Measurements from ENCODE around the gene NCOA5. TPM values are rescaled to one million over a fixed set of nuclear protein-coding genes. Genes with fewer than 3 reads are reported as not detected.

NCOA5 gene
- total RNA-seq, 4 donors from 2014 or later: 17.4 to 36.8 (median 29.9) TPM

DNA sequence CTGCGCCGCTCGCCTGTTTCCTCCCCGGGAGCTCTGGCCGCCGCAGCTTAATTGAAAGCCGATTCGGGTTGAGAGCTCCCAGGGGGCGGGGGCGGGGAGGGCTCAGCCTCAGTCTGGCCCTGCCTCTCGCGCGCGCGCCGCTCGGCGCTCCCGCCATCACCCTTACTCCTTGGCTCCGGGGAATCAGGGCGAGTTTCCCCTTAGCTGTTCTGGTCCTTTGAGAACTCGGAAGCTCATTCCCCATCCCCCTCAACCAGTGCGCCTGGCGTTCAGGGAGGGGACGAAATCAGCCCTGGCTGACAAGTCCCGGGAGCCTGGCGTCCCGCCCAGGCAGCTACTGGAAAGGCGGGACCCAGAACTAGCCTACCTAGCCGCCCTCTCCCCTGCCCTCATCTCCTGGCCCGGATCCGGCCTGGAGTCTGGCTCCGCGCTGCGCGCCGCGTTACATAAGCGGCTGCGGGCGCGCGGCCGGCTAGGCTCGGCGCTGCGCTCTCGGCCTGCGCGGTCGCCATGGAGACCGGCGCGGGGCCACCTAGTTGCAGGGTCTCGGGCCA is 58.0 kb downstream of the NCOA5 start:
- Histone ChIP-seq H3K27ac (replicated peaks in 1 of 4) (no peak overlapping the region), H3K27me3 (peaks cover 0 to 100% (median 55%) of the 10 kb centered on the region in 4 donors), H3K36me3 (no peaks in the 10 kb centered on the region), H3K4me3 (peak overlapping the region in 2 of 4 donors; percentile 18 to 20), H3K4me1 (peaks cover 4 to 18% (median 12%) of the 10 kb centered on the region in 4 donors), H3K9me3 (no peaks in the 10 kb centered on the region)
- intact Hi-C loops (cut with DNase I): no loop called here
- no peak for DNase-seq (ENCODE audit: extremely low spot score)
- WGBS: 2% methylated on average over 22 of the region's 55 CpGs
- TF ChIP-seq POLR2A (IDR thresholded peaks at IDR 0.05; ENCODE audit: low read depth) (no peak), POLR2AphosphoS5 (IDR thresholded peaks at IDR 0.05) (no peak), EP300 (IDR thresholded peaks at IDR 0.05) (no peak), CTCF (IDR thresholded peaks at IDR 0.05) (no peak)

- Histone ChIP-seq H3K9me3 (no peaks in the 10 kb centered on the region), H3K27ac (replicated peaks in 1 of 4) (no peak overlapping the region), H3K4me1 (peaks cover 4 to 18% (median 12%) of the 10 kb centered on the region in 4 donors), H3K27me3 (peaks cover 0 to 100% (median 61%) of the 10 kb centered on the region in 4 donors), H3K4me3 (no peak overlapping the region), H3K36me3 (no peaks in the 10 kb centered on the region)
- intact Hi-C loops (cut with DNase I): no loop called here
- no peak for DNase-seq (ENCODE audit: extremely low spot score)
- TF ChIP-seq EP300 (IDR thresholded peaks at IDR 0.05): no peak
- TF ChIP-seq POLR2A (IDR thresholded peaks at IDR 0.05; ENCODE audit: low read depth): no peak
- no peak for TF ChIP-seq POLR2AphosphoS5 (IDR thresholded peaks at IDR 0.05)
- TF ChIP-seq CTCF (IDR thresholded peaks at IDR 0.05): no peak
- WGBS: 4% methylated on average over 4 of the region's 11 CpGs
These were observed 58.7 kb downstream of the NCOA5 start for GRCh38 chr20:46031014-46031569.

GRCh38 chr20:46030284-46031013 is 59.3 kb downstream of the NCOA5 start:
- 15% methylated on average over 11 of the region's 49 CpGs for WGBS
- TF ChIP-seq CTCF (IDR thresholded peaks at IDR 0.05) (no peak), POLR2AphosphoS5 (IDR thresholded peaks at IDR 0.05) (no peak), POLR2A (IDR thresholded peaks at IDR 0.05; ENCODE audit: low read depth) (no peak)
- H3K4me3 ChIP-seq: no peak overlapping the region
- H3K4me1 ChIP-seq: peaks cover 4 to 18% (median 12%) of the 10 kb centered on the region in 4 donors
- H3K27me3 ChIP-seq: peaks cover 0 to 100% (median 64%) of the 10 kb centered on the region in 4 donors
- H3K9me3 ChIP-seq: no peaks in the 10 kb centered on the region
- no peak overlapping the region for H3K27ac ChIP-seq (replicated peaks in 1 of 4)
- H3K36me3 ChIP-seq: no peaks in the 10 kb centered on the region
- DNase-seq (ENCODE audit: extremely low spot score): no peak
- intact Hi-C loops (cut with DNase I): no loop called here

GRCh38 chr20:46028772-46029371 is 60.9 kb downstream of the NCOA5 start, which contains the start of gene SLC12A5:
Gene SLC12A5 (plus strand): TSS chr20:46029215. CDS start chr20:46029345, 130 bp downstream.
- DNase-seq (ENCODE audit: extremely low spot score): no peak
- TF ChIP-seq CTCF (IDR thresholded peaks at IDR 0.05): no peak
- no peak for TF ChIP-seq POLR2AphosphoS5 (IDR thresholded peaks at IDR 0.05)
- no peak for TF ChIP-seq EP300 (IDR thresholded peaks at IDR 0.05)
- TF ChIP-seq POLR2A (IDR thresholded peaks at IDR 0.05; ENCODE audit: low read depth): no peak
- Histone ChIP-seq H3K27ac (replicated peaks in 1 of 4) (no peak within 1 kb of the TSS), H3K27me3 (peaks cover 0 to 100% (median 60%) of the 10 kb centered on the region in 4 donors), H3K36me3 (no peaks in the 10 kb centered on the region), H3K9me3 (no peaks in the 10 kb centered on the region), H3K4me3 (no peak within 1 kb of the TSS), H3K4me1 (peaks cover 4 to 18% (median 12%) of the 10 kb centered on the region in 4 donors)
- intact Hi-C loops (cut with DNase I): no loop called here
- 28% methylated on average over 32 of the region's 56 CpGs for WGBS
